DND-41 (cell line): ENCODE measurements around the gene PASK.

Source experiments
- ATAC-seq: fragments of 200-7000 bp; cut with Tn5 transposase; 3 replicates; pipeline ENCODE4 v1.9.1; 2021; ENCODE audit warnings: low read depth; ENCODE audit not compliant: insufficient read depth
- DNase-seq: peaks from one replicate; pipeline ENCODE4 v3.0.0-alpha.2; 2020
- H2AFZ ChIP-seq: 2 replicates; pipeline ENCODE4 v1.6.0; 2012; ENCODE audit warnings: low read depth, low read length
- H3K27ac ChIP-seq: 2 replicates; pipeline ENCODE4 v1.5.1; 2012; ENCODE audit warnings: low read length, inconsistent platforms
- H3K27me3 ChIP-seq: fragments of 200-600 bp; sonication (generic); 2 replicates; pipeline ENCODE4 v1.6.0; 2012; ENCODE audit warnings: low read length, mild to moderate bottlenecking, inconsistent platforms; ENCODE audit not compliant: insufficient read depth, poor library complexity
- H3K36me3 ChIP-seq: 2 replicates; pipeline ENCODE4 v1.5.1; 2012; ENCODE audit warnings: low read length, inconsistent platforms; ENCODE audit not compliant: insufficient read depth
- H3K4me1 ChIP-seq: 2 replicates; pipeline ENCODE4 v1.5.1; 2012; ENCODE audit warnings: mild to moderate bottlenecking, low read length; ENCODE audit not compliant: insufficient read depth
- H3K4me2 ChIP-seq: 2 replicates; pipeline ENCODE4 v1.6.0; 2012; ENCODE audit warnings: mild to moderate bottlenecking, moderate library complexity, low read length, inconsistent platforms; ENCODE audit not compliant: insufficient read depth
- H3K4me3 ChIP-seq, 2 experiments: fragments of 200-600 bp in 1 of 2; shearing (Covaris generic) in 1 of 2; 2 replicates each; pipeline ENCODE4 v1.5.1; 2012 to 2016; ENCODE audit warnings: inconsistent platforms in 2 of 2, low read length in 2 of 2, mild to moderate bottlenecking in 2 of 2, low read depth in 1 of 2, moderate library complexity in 1 of 2
- H3K79me2 ChIP-seq: 2 replicates; pipeline ENCODE4 v1.6.0; 2012; ENCODE audit warnings: low read length, inconsistent platforms; ENCODE audit not compliant: insufficient read depth
- H3K9ac ChIP-seq: 2 replicates; pipeline ENCODE4 v1.6.0; 2012; ENCODE audit warnings: low read depth, mild to moderate bottlenecking, inconsistent platforms, low read length, moderate library complexity
- H3K9me3 ChIP-seq: 2 replicates; pipeline ENCODE4 v1.5.1; 2012; ENCODE audit warnings: low read length, moderate library complexity, mild to moderate bottlenecking, inconsistent platforms; ENCODE audit not compliant: insufficient read depth, severe bottlenecking
- H4K20me1 ChIP-seq: 2 replicates; pipeline ENCODE4 v1.6.0; 2012; ENCODE audit warnings: low read length; ENCODE audit not compliant: insufficient read depth
- CTCF ChIP-seq: IDR thresholded peaks from 2 replicates; pipeline ENCODE4 v1.5.1; 2012; ENCODE audit warnings: borderline replicate concordance, low read length, moderate library complexity, mild to moderate bottlenecking; ENCODE audit not compliant: poor library complexity, severe bottlenecking; ENCODE audit errors: extremely low read depth
- EZH2 ChIP-seq: IDR thresholded peaks from 3 replicates; pipeline ENCODE4 v1.6.1; 2012; ENCODE audit warnings: borderline replicate concordance, low read depth, mild to moderate bottlenecking, moderate library complexity, low read length, inconsistent platforms; ENCODE audit not compliant: severe bottlenecking

Gene PASK

GRCh38 chr2:241088376-241088775 lies 60.9 kb downstream of the PASK start:
- Histone ChIP-seq H3K4me1 (no peaks in the 10 kb centered on the region), H4K20me1 (peaks cover 11% of the 10 kb centered on the region), H3K36me3 (peaks cover 73% of the 10 kb centered on the region), H3K27me3 (no peaks in the 10 kb centered on the region), H3K4me2 (no peak overlapping the region), H3K4me3 (no peak overlapping the region), H2AFZ (no peak overlapping the region), H3K9me3 (no peaks in the 10 kb centered on the region), H3K9ac (no peak overlapping the region), H3K79me2 (no peaks in the 10 kb centered on the region), H3K27ac (no peak overlapping the region)
- TF ChIP-seq EZH2 (no peak), CTCF (no peak)
- DNase-seq (no peak), ATAC-seq (no peak)

GRCh38 chr2:241087420-241088268 lies 61.6 kb downstream of the PASK start:
- no peak overlapping the region for H3K27ac ChIP-seq
- no peaks in the 10 kb centered on the region for H3K4me1 ChIP-seq
- DNase-seq (no peak), ATAC-seq (no peak)
- H3K27me3 ChIP-seq: no peaks in the 10 kb centered on the region
- no peaks in the 10 kb centered on the region for H3K79me2 ChIP-seq
- peaks cover 11% of the 10 kb centered on the region for H4K20me1 ChIP-seq
- H3K36me3 ChIP-seq: peaks cover 66% of the 10 kb centered on the region
- H3K4me3 ChIP-seq: no peak overlapping the region
- H3K4me2 ChIP-seq: no peak overlapping the region
- TF ChIP-seq EZH2 (no peak), CTCF (no peak)
- no peak overlapping the region for H2AFZ ChIP-seq
- no peak overlapping the region for H3K9ac ChIP-seq
- H3K9me3 ChIP-seq: no peaks in the 10 kb centered on the region

DNA sequence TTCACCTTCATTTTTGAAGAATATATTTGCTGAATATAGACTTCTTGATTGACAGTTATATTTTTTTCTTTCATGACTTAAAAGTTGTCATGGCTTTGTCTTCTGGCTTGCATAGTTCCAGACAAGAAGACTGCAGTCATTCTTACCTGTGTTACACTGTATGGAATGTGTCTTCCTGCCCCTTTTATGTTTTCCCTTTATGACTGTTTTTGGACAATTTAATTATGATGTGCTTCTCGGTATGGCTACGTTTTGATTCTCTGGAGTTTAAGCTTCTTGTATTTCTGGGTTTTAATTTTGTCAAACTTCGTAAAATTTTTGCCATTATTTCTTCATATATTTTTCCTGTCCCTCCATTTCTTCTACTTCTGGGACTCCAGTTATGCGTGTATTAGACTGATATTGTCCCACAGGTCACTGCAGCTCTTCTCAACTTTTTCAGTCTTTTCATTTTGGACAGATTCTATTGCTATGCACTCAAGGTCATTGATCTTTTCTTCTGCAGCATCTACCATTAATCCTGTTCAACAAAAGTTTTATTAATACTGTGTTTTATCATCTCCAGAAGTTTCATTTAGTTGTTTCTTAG lies 64.3 kb downstream of the PASK start:
- ATAC-seq (no peak), DNase-seq (no peak)
- Histone ChIP-seq H3K9ac (no peak overlapping the region), H3K79me2 (no peaks in the 10 kb centered on the region), H3K27me3 (no peaks in the 10 kb centered on the region), H2AFZ (no peak overlapping the region), H4K20me1 (peaks cover 9% of the 10 kb centered on the region), H3K36me3 (peaks cover 42% of the 10 kb centered on the region), H3K4me1 (no peaks in the 10 kb centered on the region), H3K4me2 (no peak overlapping the region), H3K9me3 (no peaks in the 10 kb centered on the region), H3K27ac (no peak overlapping the region), H3K4me3 (no peak overlapping the region)
- TF ChIP-seq CTCF: no peak
- TF ChIP-seq EZH2: no peak
